Adrenal gland (tissue), 12 donors: ENCODE data around the gene MRRF. TPM values are rescaled to one million over a fixed set of nuclear protein-coding genes. Genes with fewer than 3 reads are reported as not detected.

Source experiments
- DNase-seq, 7 donors: peaks; one replicate each; pipeline ENCODE4 v3.0.0-alpha.2; 2019 to 2020
- H3K27ac ChIP-seq, 5 donors: fragments of 200-600 bp; sonication (generic) in 4 of 5; 1 replicate in 3 of 5; 2 replicates in 2 of 5; pipeline versions ENCODE4 v1.5.1 to v1.8.0; 2016 to 2020; ENCODE audit warnings: mild to moderate bottlenecking in 1 of 5
- H3K27me3 ChIP-seq: fragments of 200-600 bp; 2 replicates; pipeline ENCODE4 v1.8.0; 2021
- H3K36me3 ChIP-seq, 2 donors: fragments of 200-600 bp; replicated peaks in 1 of 2; 1 replicate in 1 of 2; 2 replicates in 1 of 2; pipeline versions ENCODE4 v1.5.1 to v1.8.0; 2018 to 2022
- H3K4me1 ChIP-seq, 2 donors: fragments of 200-600 bp; replicated peaks in 1 of 2; 1 replicate in 1 of 2; 2 replicates in 1 of 2; pipeline versions ENCODE4 v1.5.1 to v1.8.0; 2018 to 2021
- H3K4me3 ChIP-seq, 4 donors: fragments of 200-600 bp; sonication (generic) in 3 of 4; one replicate each; pipeline ENCODE4 v1.5.1; 2016 to 2018
- H3K9me3 ChIP-seq, 3 donors: fragments of 200-600 bp; sonication (generic) in 1 of 3; replicated peaks in 1 of 3; 1 replicate in 2 of 3; 2 replicates in 1 of 3; pipeline versions ENCODE4 v1.5.1 to v1.8.0; 2016 to 2021
- POLR2A ChIP-seq, 2 donors: fragments of 450-650 bp; IDR thresholded peaks; one replicate each; pipeline ENCODE4 v1.6.1; 2017; ENCODE audit warnings: antibody characterized with exemption in 2 of 2, mild to moderate bottlenecking in 2 of 2, moderate library complexity in 1 of 2
- WGBS, 4 donors: extraction: QIAGEN DNeasy Blood & Tissue Kit in 2 of 4; methylation state at CpG; one replicate each; pipeline versions ENCODE4 v1.1.5 to v1.1.7; 2013 to 2017; 5-methylcytosine and 5-hydroxymethylcytosine counted together
- intact Hi-C, 2 donors: fragments of 100-400 bp; cut with DNase I; formaldehyde crosslinking; loops; one replicate each; pipeline versions ENCODE4 v1.14.1 to v1.15.0; 2022 to 2023
- polyA plus RNA-seq, 3 donors: library from polyadenylated mRNA; stranded (reverse); fragments of 200-250 nt in 2 of 3; fragments of 350-450 nt in 1 of 3; fragmentation: Illumina TruSeq in 1 of 3; extraction: RNeasy Lipid Tissue Mini Kit (QIAGEN cat#74804) in 1 of 3; gene quantifications; one replicate each; pipeline ENCODE4 v1.2.3, GENCODE V29; 2013 to 2014
- total RNA-seq, 9 donors: library from RNA; depleted of rRNA in 4 of 9; stranded (reverse); fragments of >200 nt in 4 of 9; fragments of 120-200 nt in 1 of 9; fragmentation: NEBNext Ultra II Directional in 1 of 9; extraction: Animal tissue kit (Norgen Biotek cat#: 25700) in 1 of 9; gene quantifications; one replicate each; pipeline versions ENCODE4 v1.1.0 to v1.2.4, GENCODE V29; 2013 to 2023
- TF ChIP-seq, protein P1 (sequence below), 6 experiments: fragments of 450-650 bp in 4 of 6; fragments of 200-600 bp in 2 of 6; sonication (generic) in 1 of 6; IDR thresholded peaks; 1 replicate in 5 of 6; 2 replicates in 1 of 6; pipeline versions ENCODE4 v1.5.1 to v1.8.0; 2016 to 2021; ENCODE audit warnings: antibody characterized with exemption in 6 of 6, mild to moderate bottlenecking in 2 of 6, moderate library complexity in 1 of 6
- donor health status: healthy with polysubstance abuse.
- donor health status: Bipolar disorder and iron deficiency.
- donor health status: DM: yes; HTN: yes; CAD: no.
- donor health status: DM: no; HTN: no; CAD: no.
- donor health status: DM: no; HTN: no; CAD: no.
- donor health status: DM: yes; HTN: yes; CAD: no.

MRRF gene
- total and polyA plus RNA-seq, 12 donors: 24.9 to 66.3 (median 35.5) TPM

DNA sequence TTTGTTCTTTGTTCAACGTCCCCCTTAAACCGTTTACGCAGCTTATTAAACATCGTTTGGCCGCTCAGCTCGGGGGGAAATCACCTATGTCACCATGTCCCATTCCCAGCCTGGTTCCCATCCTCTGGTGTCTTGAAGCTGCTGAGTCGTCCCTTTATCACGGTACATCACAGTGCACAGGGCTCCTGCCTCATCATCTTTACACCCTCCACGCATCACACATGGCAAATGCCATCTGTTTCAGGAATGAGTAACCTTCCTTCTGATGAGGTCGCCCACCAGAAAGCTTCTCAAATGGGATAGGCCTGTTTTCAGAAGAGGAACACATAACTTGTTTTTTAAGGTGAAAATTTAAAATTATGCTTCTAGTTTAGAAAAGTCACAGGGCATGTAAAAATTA, 28.0 kb upstream of the MRRF start:
- H3K27ac ChIP-seq: no peak overlapping the region
- H3K4me1 ChIP-seq: no peaks in the 10 kb centered on the region
- no peak overlapping the region for H3K4me3 ChIP-seq
- H3K36me3 ChIP-seq: peaks cover 0 to 16% of the 10 kb centered on the region in 2 donors
- no peaks in the 10 kb centered on the region for H3K9me3 ChIP-seq
- peaks cover under 1% of the 10 kb centered on the region for H3K27me3 ChIP-seq
- WGBS, 4 donors: 80 to 89% (median 81%) methylated on average over 10 of the region's 10 CpGs
- DNase-seq: no peak
- intact Hi-C loops: no loop called here
- TF ChIP-seq, protein P1, sequence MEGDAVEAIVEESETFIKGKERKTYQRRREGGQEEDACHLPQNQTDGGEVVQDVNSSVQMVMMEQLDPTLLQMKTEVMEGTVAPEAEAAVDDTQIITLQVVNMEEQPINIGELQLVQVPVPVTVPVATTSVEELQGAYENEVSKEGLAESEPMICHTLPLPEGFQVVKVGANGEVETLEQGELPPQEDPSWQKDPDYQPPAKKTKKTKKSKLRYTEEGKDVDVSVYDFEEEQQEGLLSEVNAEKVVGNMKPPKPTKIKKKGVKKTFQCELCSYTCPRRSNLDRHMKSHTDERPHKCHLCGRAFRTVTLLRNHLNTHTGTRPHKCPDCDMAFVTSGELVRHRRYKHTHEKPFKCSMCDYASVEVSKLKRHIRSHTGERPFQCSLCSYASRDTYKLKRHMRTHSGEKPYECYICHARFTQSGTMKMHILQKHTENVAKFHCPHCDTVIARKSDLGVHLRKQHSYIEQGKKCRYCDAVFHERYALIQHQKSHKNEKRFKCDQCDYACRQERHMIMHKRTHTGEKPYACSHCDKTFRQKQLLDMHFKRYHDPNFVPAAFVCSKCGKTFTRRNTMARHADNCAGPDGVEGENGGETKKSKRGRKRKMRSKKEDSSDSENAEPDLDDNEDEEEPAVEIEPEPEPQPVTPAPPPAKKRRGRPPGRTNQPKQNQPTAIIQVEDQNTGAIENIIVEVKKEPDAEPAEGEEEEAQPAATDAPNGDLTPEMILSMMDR (IDR thresholded peaks at IDR 0.05): no peak
- no peak for TF ChIP-seq POLR2A (IDR thresholded peaks at IDR 0.05)

DNA sequence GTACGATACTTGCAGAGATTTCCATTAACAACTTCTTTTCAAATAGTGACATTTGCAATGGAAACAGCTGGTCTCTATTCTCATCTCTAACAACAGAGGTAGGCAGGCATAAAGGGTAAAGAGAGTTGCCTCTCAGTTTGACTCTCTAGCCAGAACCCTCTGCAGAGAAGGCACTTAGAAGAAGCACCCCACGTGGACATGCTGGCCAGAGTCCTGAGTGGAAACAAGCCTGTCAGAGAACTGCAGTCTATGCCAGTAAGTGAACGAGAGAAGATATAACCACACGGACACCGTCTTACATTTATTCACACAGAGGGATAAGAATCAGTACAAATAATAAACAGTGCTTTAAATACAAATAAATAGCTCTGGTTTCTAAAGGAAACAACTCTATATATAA, 25.0 kb upstream of the MRRF start:
- 92 to 96% (median 94%) methylated on average over 5 of the region's 5 CpGs for WGBS, 4 donors
- intact Hi-C loops: no loop called here
- DNase-seq: no peak

GRCh38 chr9:122244349-122244748, 20.3 kb upstream of the MRRF start:
- intact Hi-C loops: no loop called here
- no peak overlapping the region for H3K27ac ChIP-seq
- WGBS, 4 donors: 91 to 98% (median 95%) methylated on average over 3 of the region's 3 CpGs
- H3K36me3 ChIP-seq: peaks cover 0 to 84% of the 10 kb centered on the region in 2 donors
- no peak overlapping the region for H3K4me3 ChIP-seq
- H3K27me3 ChIP-seq: no peaks in the 10 kb centered on the region
- no peaks in the 10 kb centered on the region for H3K4me1 ChIP-seq
- TF ChIP-seq, protein P1 (IDR thresholded peaks at IDR 0.05): no peak
- no peak for TF ChIP-seq POLR2A (IDR thresholded peaks at IDR 0.05)
- DNase-seq: no peak
- H3K9me3 ChIP-seq: no peaks in the 10 kb centered on the region

More for the DNA sequence above, 25.0 kb upstream of the MRRF start:
- peaks cover 0 to 46% of the 10 kb centered on the region in 2 donors for H3K36me3 ChIP-seq
- no peaks in the 10 kb centered on the region for H3K27me3 ChIP-seq
- no peak overlapping the region for H3K4me3 ChIP-seq
- no peak overlapping the region for H3K27ac ChIP-seq
- no peaks in the 10 kb centered on the region for H3K4me1 ChIP-seq
- H3K9me3 ChIP-seq: no peaks in the 10 kb centered on the region
- TF ChIP-seq, protein P1 (IDR thresholded peaks at IDR 0.05): no peak
- no peak for TF ChIP-seq POLR2A (IDR thresholded peaks at IDR 0.05)

DNA sequence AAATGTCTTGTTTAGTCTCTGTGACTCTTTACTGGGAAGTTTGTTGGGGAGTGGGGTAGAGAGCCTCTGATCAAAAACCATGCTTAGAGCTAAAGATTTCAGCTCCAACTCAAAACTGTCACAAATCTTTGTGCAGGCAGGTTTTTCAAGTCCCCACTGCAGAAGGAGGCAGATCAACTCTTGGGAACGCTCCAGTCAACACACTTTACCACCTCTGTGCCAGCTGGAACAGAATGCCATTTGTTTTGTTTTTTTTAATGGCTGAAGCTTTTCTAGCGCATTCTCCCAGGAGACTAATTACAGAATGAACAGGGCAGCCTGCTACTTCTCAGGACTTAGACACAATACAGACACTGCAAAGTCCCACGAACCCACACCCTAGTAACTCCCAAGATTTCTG, 18.0 kb upstream of the MRRF start:
- peaks cover 0 to 89% of the 10 kb centered on the region in 2 donors for H3K36me3 ChIP-seq
- 87 to 96% (median 91%) methylated on average over 3 of the region's 3 CpGs for WGBS, 4 donors

More for the DNA sequence above, 18.0 kb upstream of the MRRF start:
- Histone ChIP-seq H3K27ac (no peak overlapping the region), H3K4me1 (no peaks in the 10 kb centered on the region), H3K4me3 (no peak overlapping the region), H3K9me3 (no peaks in the 10 kb centered on the region), H3K27me3 (no peaks in the 10 kb centered on the region)
- TF ChIP-seq, protein P1 (IDR thresholded peaks at IDR 0.05): no peak
- no peak for TF ChIP-seq POLR2A (IDR thresholded peaks at IDR 0.05)
- DNase-seq: no peak
- intact Hi-C loops: no loop called here
